ENCODE measurements around the gene FRY. TPM values are rescaled to one million over a fixed set of nuclear protein-coding genes. Genes with fewer than 3 reads are reported as not detected.

Gene FRY
- total RNA-seq, 4 donors from 2014 or later = 6.7 to 106 (median 14.1) TPM

DNA sequence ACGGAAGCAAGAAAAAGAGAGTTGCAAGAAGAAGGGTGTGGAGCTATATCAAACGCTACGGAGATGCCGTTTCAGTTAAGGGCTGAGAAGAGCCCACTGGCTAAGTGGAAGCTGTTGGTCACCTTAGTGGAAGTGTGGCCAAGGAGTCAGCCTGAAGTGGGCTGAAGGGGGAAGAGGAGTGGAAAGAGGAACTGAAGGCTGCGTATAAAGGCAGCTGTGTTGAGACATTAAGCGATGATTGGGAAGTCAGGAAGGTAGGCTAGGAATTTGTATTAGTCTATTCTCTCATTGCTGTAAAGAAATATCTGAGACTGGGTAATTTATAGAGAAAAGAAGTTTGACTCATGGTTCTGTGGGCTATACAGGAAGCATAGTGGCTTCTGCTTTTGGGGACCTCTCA lies 14.1 kb upstream of the FRY start:
- no peak overlapping the region for H3K4me3 ChIP-seq
- H3K27ac ChIP-seq = no peak overlapping the region
- TF ChIP-seq POLR2A (IDR thresholded peaks at IDR 0.05) = no peak
- TF ChIP-seq, protein P1, sequence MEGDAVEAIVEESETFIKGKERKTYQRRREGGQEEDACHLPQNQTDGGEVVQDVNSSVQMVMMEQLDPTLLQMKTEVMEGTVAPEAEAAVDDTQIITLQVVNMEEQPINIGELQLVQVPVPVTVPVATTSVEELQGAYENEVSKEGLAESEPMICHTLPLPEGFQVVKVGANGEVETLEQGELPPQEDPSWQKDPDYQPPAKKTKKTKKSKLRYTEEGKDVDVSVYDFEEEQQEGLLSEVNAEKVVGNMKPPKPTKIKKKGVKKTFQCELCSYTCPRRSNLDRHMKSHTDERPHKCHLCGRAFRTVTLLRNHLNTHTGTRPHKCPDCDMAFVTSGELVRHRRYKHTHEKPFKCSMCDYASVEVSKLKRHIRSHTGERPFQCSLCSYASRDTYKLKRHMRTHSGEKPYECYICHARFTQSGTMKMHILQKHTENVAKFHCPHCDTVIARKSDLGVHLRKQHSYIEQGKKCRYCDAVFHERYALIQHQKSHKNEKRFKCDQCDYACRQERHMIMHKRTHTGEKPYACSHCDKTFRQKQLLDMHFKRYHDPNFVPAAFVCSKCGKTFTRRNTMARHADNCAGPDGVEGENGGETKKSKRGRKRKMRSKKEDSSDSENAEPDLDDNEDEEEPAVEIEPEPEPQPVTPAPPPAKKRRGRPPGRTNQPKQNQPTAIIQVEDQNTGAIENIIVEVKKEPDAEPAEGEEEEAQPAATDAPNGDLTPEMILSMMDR (IDR thresholded peaks at IDR 0.05) = no peak
- H3K9me3 ChIP-seq = no peaks in the 10 kb centered on the region
- DNase-seq = no peak
- H3K36me3 ChIP-seq = no peaks in the 10 kb centered on the region
- H3K4me1 ChIP-seq = no peaks in the 10 kb centered on the region
- no peaks in the 10 kb centered on the region for H3K27me3 ChIP-seq

DNA sequence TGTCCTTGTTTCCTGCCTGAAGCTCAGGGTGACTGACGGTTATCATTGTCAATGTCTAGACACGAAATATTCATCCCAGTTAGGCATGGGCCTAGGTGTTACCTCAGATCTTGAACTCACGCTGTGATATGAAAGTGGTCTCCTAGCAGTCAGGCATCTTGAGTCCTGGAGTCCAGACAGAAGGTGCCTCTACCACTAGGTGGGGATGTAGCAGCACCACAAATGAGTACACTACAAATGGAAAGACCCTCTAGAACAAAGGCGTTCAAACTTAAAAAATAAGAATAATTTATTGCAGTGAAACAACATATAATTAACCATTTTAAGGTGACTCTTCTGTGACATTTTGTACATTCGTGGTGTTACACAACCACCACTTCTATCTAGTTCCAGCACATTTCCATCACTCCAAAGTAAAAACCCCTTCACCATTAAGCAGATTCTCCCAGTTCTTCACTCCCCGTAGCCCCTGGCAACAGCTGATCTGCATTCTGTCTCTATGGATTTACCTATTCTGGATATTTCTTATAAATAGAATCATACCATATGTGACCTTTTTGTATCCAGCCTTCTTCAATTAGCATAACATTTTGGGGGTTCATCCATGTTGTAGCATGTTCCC lies 11.9 kb upstream of the FRY start:
- H3K27me3 ChIP-seq = no peaks in the 10 kb centered on the region
- H3K4me1 ChIP-seq = no peaks in the 10 kb centered on the region
- no peak for TF ChIP-seq POLR2A (IDR thresholded peaks at IDR 0.05)
- TF ChIP-seq, protein P1 (IDR thresholded peaks at IDR 0.05) = peak in 5 of 6 experiments; percentile 14 to 56 (median 48)
- no peaks in the 10 kb centered on the region for H3K9me3 ChIP-seq
- DNase-seq = peak in 2 of 3 donors; percentile 26 to 57
- no peaks in the 10 kb centered on the region for H3K36me3 ChIP-seq
- no peak overlapping the region for H3K27ac ChIP-seq
- no peak overlapping the region for H3K4me3 ChIP-seq

DNA sequence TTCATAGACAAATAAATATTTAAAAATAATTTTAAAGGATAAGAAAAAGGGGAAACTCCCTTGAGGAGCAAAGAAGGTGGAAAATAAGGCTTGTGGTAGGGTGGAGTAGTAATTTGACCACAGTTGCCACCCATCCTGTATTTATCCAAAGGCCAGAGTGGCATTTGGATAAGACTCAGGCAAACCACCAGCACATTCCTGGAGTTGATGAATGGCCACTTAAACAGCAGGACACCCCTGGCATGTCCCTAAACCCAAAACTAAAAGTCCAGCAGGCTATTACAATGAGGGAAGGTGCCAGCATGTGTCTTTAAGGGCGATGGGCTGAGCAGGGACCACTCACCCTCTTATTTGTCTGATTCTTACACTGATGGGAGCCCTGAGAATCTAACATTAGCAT lies 9.8 kb upstream of the FRY start:
- Histone ChIP-seq H3K27me3 (no peaks in the 10 kb centered on the region), H3K27ac (no peak overlapping the region), H3K4me1 (no peaks in the 10 kb centered on the region), H3K4me3 (no peak overlapping the region), H3K9me3 (no peaks in the 10 kb centered on the region), H3K36me3 (no peaks in the 10 kb centered on the region)
- DNase-seq = no peak
- TF ChIP-seq POLR2A (IDR thresholded peaks at IDR 0.05) = no peak
- TF ChIP-seq, protein P1 (IDR thresholded peaks at IDR 0.05) = no peak

DNA sequence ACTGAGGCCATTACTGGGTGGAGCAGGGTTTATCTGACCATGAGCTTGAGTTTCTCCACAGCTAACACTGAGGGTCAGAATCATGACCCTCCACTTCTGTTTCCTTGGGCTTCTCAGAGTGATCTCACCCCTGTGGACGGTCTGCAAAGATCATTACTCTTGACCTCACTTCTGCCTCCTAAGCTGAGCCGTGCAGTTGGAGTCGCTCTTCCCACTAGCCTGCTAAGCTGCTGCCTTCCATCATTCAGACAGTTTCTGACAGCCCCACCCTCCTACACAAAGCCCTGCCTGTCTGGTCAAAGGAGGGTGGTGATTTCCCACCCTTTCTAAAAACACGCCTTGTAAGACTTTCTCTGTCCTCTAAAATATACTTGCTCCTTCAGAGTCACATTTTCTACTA lies 9.3 kb upstream of the FRY start:
- Histone ChIP-seq H3K9me3 (no peaks in the 10 kb centered on the region), H3K4me1 (no peaks in the 10 kb centered on the region), H3K27me3 (no peaks in the 10 kb centered on the region), H3K36me3 (no peaks in the 10 kb centered on the region), H3K4me3 (no peak overlapping the region), H3K27ac (no peak overlapping the region)
- TF ChIP-seq, protein P1 (IDR thresholded peaks at IDR 0.05) = no peak
- no peak for TF ChIP-seq POLR2A (IDR thresholded peaks at IDR 0.05)
- no peak for DNase-seq

DNA sequence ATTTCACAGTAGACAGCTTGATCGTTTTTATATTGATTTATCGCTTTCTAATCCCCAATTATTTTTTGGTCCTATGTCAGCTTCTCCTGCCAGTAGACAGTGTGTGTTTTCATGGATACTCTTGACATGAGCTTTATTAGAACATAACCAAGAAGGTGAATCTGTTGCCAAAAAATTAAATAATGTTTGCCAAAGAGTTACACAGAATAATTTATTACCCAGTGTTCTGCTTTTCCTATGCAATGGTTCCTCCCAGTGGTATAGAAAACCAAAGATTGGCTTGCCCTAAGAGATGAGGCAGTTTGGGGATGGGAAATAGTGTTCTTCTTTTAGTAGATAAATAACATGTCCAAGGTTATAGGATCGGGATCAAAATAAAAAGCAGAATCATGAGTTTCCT lies 8.5 kb upstream of the FRY start:
- Histone ChIP-seq H3K36me3 (no peaks in the 10 kb centered on the region), H3K4me3 (no peak overlapping the region), H3K4me1 (no peaks in the 10 kb centered on the region), H3K27ac (no peak overlapping the region), H3K9me3 (no peaks in the 10 kb centered on the region), H3K27me3 (no peaks in the 10 kb centered on the region)
- no peak for DNase-seq
- TF ChIP-seq, protein P1 (IDR thresholded peaks at IDR 0.05) = no peak
- TF ChIP-seq POLR2A (IDR thresholded peaks at IDR 0.05) = no peak

DNA sequence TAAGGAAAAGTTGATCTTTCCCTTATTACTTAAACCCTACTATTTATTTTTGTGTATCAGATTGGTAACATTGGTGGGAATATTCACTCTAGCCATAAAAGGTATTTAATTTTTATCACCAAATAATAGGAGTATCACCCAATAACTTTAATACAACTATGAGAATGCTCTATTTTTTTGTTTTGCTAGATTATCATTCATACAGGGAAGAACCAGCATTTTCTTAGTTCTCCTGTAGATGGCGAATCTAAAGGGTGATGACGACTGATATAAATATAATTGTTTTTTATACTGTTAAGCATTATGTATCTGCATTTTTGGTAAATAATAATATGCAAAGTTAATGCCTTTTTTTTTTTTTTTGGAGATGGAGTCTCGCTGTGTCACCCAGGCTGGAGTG lies 7.9 kb upstream of the FRY start:
- H3K9me3 ChIP-seq = no peaks in the 10 kb centered on the region
- H3K27ac ChIP-seq = no peak overlapping the region
- H3K4me1 ChIP-seq = no peaks in the 10 kb centered on the region
- TF ChIP-seq, protein P1 (IDR thresholded peaks at IDR 0.05) = peak in 2 of 6 experiments; percentile 7 to 19
- no peak for TF ChIP-seq POLR2A (IDR thresholded peaks at IDR 0.05)
- no peak for DNase-seq
- no peaks in the 10 kb centered on the region for H3K27me3 ChIP-seq
- no peaks in the 10 kb centered on the region for H3K36me3 ChIP-seq
- no peak overlapping the region for H3K4me3 ChIP-seq

All from Peyer's patch (tissue), 4 donors.